K562 (cell line): ENCODE data around the gene ZNF440. TPM values are rescaled to one million over a fixed set of nuclear protein-coding genes. Genes with fewer than 3 reads are reported as not detected.
A peak's percentile ranks its signal among the peaks of the same experiment; 100 is the strongest.

Experiments used
- ATAC-seq: fragments of 200-7000 bp; cut with Tn5 transposase; 3 replicates; pipeline ENCODE4 v1.9.1; 2020; ENCODE audit warnings: moderate library complexity
- BruUV-seq: library from RNA; stranded (reverse); fragments of 400-500 nt; replicated peaks from 2 replicates; lab custom pipeline; 2021; lab: Mats Ljungman, UMichigan
- CTCF ChIA-PET: fragments of 300-600 bp; formaldehyde crosslinking; extraction: SDS; loops from one replicate; lab custom pipeline; 2021; ENCODE audit warnings: low intra/inter-chr PET ratio; lab: Yijun Ruan, JAX
- POLR2A ChIA-PET: fragments of 300-600, 350-650 bp; sonication (Branson Sonifier 250); formaldehyde crosslinking; extraction: SDS; loops from one replicate; lab custom pipeline; 2021; ENCODE audit warnings: antibody characterized with exemption, inconsistent platforms; lab: Yijun Ruan, JAX
- DNase-seq, 4 experiments: peaks; one replicate each; pipeline versions ENCODE4 v3.0.0 to v3.0.0-alpha.2; 2011 to 2018; ENCODE audit warnings: low spot score in 3 of 4, mixed read lengths in 3 of 4; ENCODE audit errors: extremely low read depth in 1 of 4
- FAIRE-seq: peaks from 2 replicates; lab custom pipeline; 2011; peaks lifted over from hg19 to GRCh38; lab: Jason Lieb, UNC
- H2AFZ ChIP-seq: 2 replicates; pipeline ENCODE4 v1.6.0; 2011; ENCODE audit warnings: low read depth, low read length, control low read depth, inconsistent platforms
- H3K27ac ChIP-seq: fragments of 200-600 bp; 3 replicates; pipeline ENCODE4 v1.8.0; 2011; ENCODE audit warnings: low read depth, mild to moderate bottlenecking, control low read depth, inconsistent platforms, low read length, moderate library complexity, mixed read lengths; ENCODE audit errors: extremely low read depth
- H3K27me3 ChIP-seq, 2 experiments: fragments of 300-600 bp in 1 of 2; 2 replicates in 1 of 2; 3 replicates in 1 of 2; pipeline versions ENCODE4 v1.6.0 to v1.8.0; 2011; ENCODE audit warnings: inconsistent platforms in 2 of 2, low read length in 2 of 2, mild to moderate bottlenecking in 1 of 2, mixed read lengths in 1 of 2, moderate library complexity in 1 of 2; ENCODE audit not compliant: control insufficient read depth in 2 of 2, insufficient read depth in 2 of 2
- H3K36me3 ChIP-seq: fragments of 300-600 bp; 3 replicates; pipeline ENCODE4 v1.8.0; 2011; ENCODE audit warnings: mild to moderate bottlenecking, low read length, inconsistent platforms; ENCODE audit not compliant: control insufficient read depth, insufficient read depth
- H3K4me1 ChIP-seq, 2 experiments: fragments of 200-600 bp in 1 of 2; replicated peaks in 1 of 2; 2 replicates in 1 of 2; 3 replicates in 1 of 2; pipeline versions ENCODE4 v1.5.1 to v1.8.0; 2011; ENCODE audit warnings: inconsistent platforms in 2 of 2, low read length in 2 of 2, mild to moderate bottlenecking in 1 of 2, mixed read lengths in 1 of 2, moderate library complexity in 1 of 2; ENCODE audit not compliant: control insufficient read depth in 2 of 2, insufficient read depth in 2 of 2
- H3K4me2 ChIP-seq: 2 replicates; pipeline ENCODE4 v1.6.1; 2011; ENCODE audit warnings: low read length, control low read depth, inconsistent platforms, mixed read lengths; ENCODE audit not compliant: insufficient read depth
- H3K4me3 ChIP-seq: fragments of 200-600 bp; sonication (generic), shearing (Covaris generic); 2 replicates; pipeline ENCODE4 v1.5.1; 2016; ENCODE audit warnings: control low read depth, inconsistent platforms
- H3K79me2 ChIP-seq: fragments of 200-600 bp; 3 replicates; pipeline ENCODE4 v1.8.0; 2011; ENCODE audit warnings: low read length, inconsistent platforms; ENCODE audit not compliant: control insufficient read depth, insufficient read depth
- H3K9ac ChIP-seq, 2 experiments: 2 replicates each; pipeline versions ENCODE4 v1.6.0 to v1.6.1; 2011; ENCODE audit warnings: low read depth in 2 of 2, low read length in 2 of 2, control low read depth in 1 of 2, inconsistent platforms in 1 of 2, mild to moderate bottlenecking in 1 of 2, mixed read lengths in 1 of 2; ENCODE audit not compliant: insufficient read depth in 1 of 2
- H3K9me1 ChIP-seq: one replicate; pipeline ENCODE4 v1.6.0; 2011; ENCODE audit warnings: inconsistent platforms, mild to moderate bottlenecking, low read length, moderate library complexity; ENCODE audit not compliant: control insufficient read depth, insufficient read depth
- H3K9me3 ChIP-seq: replicated peaks from 2 replicates; pipeline ENCODE4 v1.5.1; 2011; ENCODE audit warnings: low read depth, low read length, inconsistent platforms; ENCODE audit not compliant: control insufficient read depth, insufficient read depth
- H4K20me1 ChIP-seq: replicated peaks from 2 replicates; pipeline ENCODE4 v1.6.1; 2011; ENCODE audit warnings: low read length, inconsistent platforms, mixed read lengths; ENCODE audit not compliant: control insufficient read depth, insufficient read depth
- ILK ChIP-seq: fragments of 450-650 bp; IDR thresholded peaks from 2 replicates; pipeline ENCODE4 v1.6.1; 2016; ENCODE audit warnings: missing genetic modification characterization, low read depth, mild to moderate bottlenecking, missing compliant biosample characterization, moderate library complexity, borderline replicate concordance
- POLR2B ChIP-seq: fragments of 450-650 bp; IDR thresholded peaks from 2 replicates; pipeline ENCODE4 v1.6.1; 2018; ENCODE audit warnings: low read depth; ENCODE audit not compliant: partially characterized antibody
- SOX6 ChIP-seq: fragments of 450-650 bp; IDR thresholded peaks from 2 replicates; pipeline ENCODE4 v1.6.1; 2014; ENCODE audit warnings: mild to moderate bottlenecking
- THRAP3 ChIP-seq: fragments of 450-650 bp; IDR thresholded peaks from 2 replicates; pipeline ENCODE4 v1.6.1; 2016; ENCODE audit warnings: mild to moderate bottlenecking, inconsistent platforms, borderline replicate concordance
- TRIM28 ChIP-seq: fragments of 450-650 bp; IDR thresholded peaks from 2 replicates; pipeline ENCODE4 v1.6.1; 2017
- ZEB2 ChIP-seq: fragments of 450-650 bp; IDR thresholded peaks from 2 replicates; pipeline ENCODE4 v1.6.1; 2016
- ZNF12 ChIP-seq: sonication (generic); formaldehyde crosslinking; IDR thresholded peaks from 2 replicates; pipeline ENCODE4 v1.4.0; 2020; ENCODE audit warnings: mild to moderate bottlenecking, missing genetic modification reagents
- ZNF57 ChIP-seq: fragments of 450-650 bp; formaldehyde crosslinking; IDR thresholded peaks from 2 replicates; pipeline ENCODE4 v1.4.0; 2020; ENCODE audit warnings: mild to moderate bottlenecking, moderate library complexity
- WGBS: fragments of 100-300 bp; shearing (Covaris generic); methylation state at CpG from one replicate; pipeline ENCODE4 v1.1.6; 2016; ENCODE audit warnings: low coverage, mixed read lengths; ENCODE audit not compliant: insufficient coverage; ENCODE audit errors: missing lambda C conversion rate; 5-methylcytosine and 5-hydroxymethylcytosine counted together
- in situ Hi-C: fragments of 300-500 bp; cut with MboI; formaldehyde crosslinking; loops from 4 replicates; pipeline ENCODE4 v1.15.0; 2018; ENCODE audit warnings: inconsistent platforms, mixed read lengths
- intact Hi-C: fragments of 100-400 bp; cut with micrococcal nuclease; formaldehyde crosslinking; loops from 2 replicates; pipeline ENCODE4 v1.14.2; 2022
- polyA plus RNA-seq, 8 experiments: library from polyadenylated mRNA; depleted of rRNA in 4 of 8; stranded (reverse) in 5 of 8; unstranded in 3 of 8; fragments of >200 nt; fragmentation: Nextera tagmentation in 2 of 8; fragmentation: Illumina TruSeq in 1 of 8; extraction: Ambion mirVana in 2 of 8; extraction: Trizol in 1 of 8; gene quantifications; 2 replicates each; pipeline versions ENCODE4 v1.2.1 to v1.2.3, GENCODE V29; 2011 to 2014; ENCODE audit warnings: inconsistent platforms in 1 of 8, missing spikeins in 1 of 8
- total RNA-seq, 7 experiments: library from RNA; depleted of rRNA in 6 of 7; stranded (reverse); fragments of >200 nt in 6 of 7; fragmentation: Illumina TruSeq in 2 of 7; extraction: Trizol in 2 of 7; gene quantifications; 2 replicates each; pipeline versions ENCODE4 v1.2.1 to v1.2.3, GENCODE V29; 2011 to 2021; ENCODE audit warnings: low replicate concordance in 1 of 7
- TF ChIP-seq, protein P1 (sequence below): fragments of 450-650 bp; formaldehyde crosslinking; IDR thresholded peaks from 2 replicates; pipeline ENCODE4 v1.4.0; 2022; ENCODE audit warnings: mild to moderate bottlenecking, moderate library complexity
- TF ChIP-seq, protein P2 (sequence below): fragments of 250-450 bp; sonication (Bioruptor Pico); IDR thresholded peaks from 2 replicates; pipeline ENCODE4 v1.8.0; 2021; ENCODE audit warnings: moderate library complexity, mild to moderate bottlenecking, inconsistent platforms
- TF ChIP-seq, protein P3 (sequence below), 2 experiments: fragments of 450-650 bp; formaldehyde crosslinking in 1 of 2; IDR thresholded peaks; 2 replicates each; pipeline versions ENCODE4 v1.4.0 to v1.6.1; 2014 to 2020; ENCODE audit warnings: mild to moderate bottlenecking in 2 of 2, borderline replicate concordance in 1 of 2, low read depth in 1 of 2

The ZNF440 gene
- total and polyA plus RNA-seq, 9 of the 15 experiments (the other 6 are each of a cell fraction or from before 2014, with no cell fraction given) = 5.9 to 32.6 (median 13.4) TPM

- Histone ChIP-seq H3K36me3 (peaks cover 53% of the 10 kb centered on the region), H2AFZ (no peak overlapping the region), H3K9me1 (no peaks in the 10 kb centered on the region), H4K20me1 (no peaks in the 10 kb centered on the region), H3K9ac (no peak overlapping the region), H3K27me3 (no peaks in the 10 kb centered on the region), H3K4me3 (no peak overlapping the region), H3K4me1 (no peaks in the 10 kb centered on the region), H3K27ac (no peak overlapping the region), H3K9me3 (peaks cover 41% of the 10 kb centered on the region), H3K4me2 (no peak overlapping the region), H3K79me2 (no peaks in the 10 kb centered on the region)
- no peak for ATAC-seq
- WGBS = 91% methylated on average over 5 of the region's 5 CpGs
- in situ Hi-C loops = no loop called here
- CTCF ChIA-PET = no interaction called here
- POLR2A ChIA-PET = no interaction called here
- BruUV-seq = no TSS peak
- DNase-seq = no peak
- intact Hi-C loops = no loop called here
- no peak for FAIRE-seq
- no peak for TF ChIP-seq ILK (tag)
- peak; percentile 96 for TF ChIP-seq TRIM28
- TF ChIP-seq THRAP3 = no peak
- peak; percentile 90 for TF ChIP-seq ZEB2
- TF ChIP-seq ZNF12 (CRISPR knock-in tag) = no peak
- no peak for TF ChIP-seq ZNF57 (CRISPR knock-in tag)
- TF ChIP-seq, protein P1, sequence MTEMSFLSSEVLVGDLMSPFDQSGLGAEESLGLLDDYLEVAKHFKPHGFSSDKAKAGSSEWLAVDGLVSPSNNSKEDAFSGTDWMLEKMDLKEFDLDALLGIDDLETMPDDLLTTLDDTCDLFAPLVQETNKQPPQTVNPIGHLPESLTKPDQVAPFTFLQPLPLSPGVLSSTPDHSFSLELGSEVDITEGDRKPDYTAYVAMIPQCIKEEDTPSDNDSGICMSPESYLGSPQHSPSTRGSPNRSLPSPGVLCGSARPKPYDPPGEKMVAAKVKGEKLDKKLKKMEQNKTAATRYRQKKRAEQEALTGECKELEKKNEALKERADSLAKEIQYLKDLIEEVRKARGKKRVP (CRISPR knock-in tag) = no peak
- TF ChIP-seq, protein P2, sequence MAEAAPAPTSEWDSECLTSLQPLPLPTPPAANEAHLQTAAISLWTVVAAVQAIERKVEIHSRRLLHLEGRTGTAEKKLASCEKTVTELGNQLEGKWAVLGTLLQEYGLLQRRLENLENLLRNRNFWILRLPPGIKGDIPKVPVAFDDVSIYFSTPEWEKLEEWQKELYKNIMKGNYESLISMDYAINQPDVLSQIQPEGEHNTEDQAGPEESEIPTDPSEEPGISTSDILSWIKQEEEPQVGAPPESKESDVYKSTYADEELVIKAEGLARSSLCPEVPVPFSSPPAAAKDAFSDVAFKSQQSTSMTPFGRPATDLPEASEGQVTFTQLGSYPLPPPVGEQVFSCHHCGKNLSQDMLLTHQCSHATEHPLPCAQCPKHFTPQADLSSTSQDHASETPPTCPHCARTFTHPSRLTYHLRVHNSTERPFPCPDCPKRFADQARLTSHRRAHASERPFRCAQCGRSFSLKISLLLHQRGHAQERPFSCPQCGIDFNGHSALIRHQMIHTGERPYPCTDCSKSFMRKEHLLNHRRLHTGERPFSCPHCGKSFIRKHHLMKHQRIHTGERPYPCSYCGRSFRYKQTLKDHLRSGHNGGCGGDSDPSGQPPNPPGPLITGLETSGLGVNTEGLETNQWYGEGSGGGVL (CRISPR knock-in tag) = no peak
- TF ChIP-seq POLR2B = peak; percentile 20
- TF ChIP-seq SOX6 = peak; percentile 78
- TF ChIP-seq, protein P3, sequence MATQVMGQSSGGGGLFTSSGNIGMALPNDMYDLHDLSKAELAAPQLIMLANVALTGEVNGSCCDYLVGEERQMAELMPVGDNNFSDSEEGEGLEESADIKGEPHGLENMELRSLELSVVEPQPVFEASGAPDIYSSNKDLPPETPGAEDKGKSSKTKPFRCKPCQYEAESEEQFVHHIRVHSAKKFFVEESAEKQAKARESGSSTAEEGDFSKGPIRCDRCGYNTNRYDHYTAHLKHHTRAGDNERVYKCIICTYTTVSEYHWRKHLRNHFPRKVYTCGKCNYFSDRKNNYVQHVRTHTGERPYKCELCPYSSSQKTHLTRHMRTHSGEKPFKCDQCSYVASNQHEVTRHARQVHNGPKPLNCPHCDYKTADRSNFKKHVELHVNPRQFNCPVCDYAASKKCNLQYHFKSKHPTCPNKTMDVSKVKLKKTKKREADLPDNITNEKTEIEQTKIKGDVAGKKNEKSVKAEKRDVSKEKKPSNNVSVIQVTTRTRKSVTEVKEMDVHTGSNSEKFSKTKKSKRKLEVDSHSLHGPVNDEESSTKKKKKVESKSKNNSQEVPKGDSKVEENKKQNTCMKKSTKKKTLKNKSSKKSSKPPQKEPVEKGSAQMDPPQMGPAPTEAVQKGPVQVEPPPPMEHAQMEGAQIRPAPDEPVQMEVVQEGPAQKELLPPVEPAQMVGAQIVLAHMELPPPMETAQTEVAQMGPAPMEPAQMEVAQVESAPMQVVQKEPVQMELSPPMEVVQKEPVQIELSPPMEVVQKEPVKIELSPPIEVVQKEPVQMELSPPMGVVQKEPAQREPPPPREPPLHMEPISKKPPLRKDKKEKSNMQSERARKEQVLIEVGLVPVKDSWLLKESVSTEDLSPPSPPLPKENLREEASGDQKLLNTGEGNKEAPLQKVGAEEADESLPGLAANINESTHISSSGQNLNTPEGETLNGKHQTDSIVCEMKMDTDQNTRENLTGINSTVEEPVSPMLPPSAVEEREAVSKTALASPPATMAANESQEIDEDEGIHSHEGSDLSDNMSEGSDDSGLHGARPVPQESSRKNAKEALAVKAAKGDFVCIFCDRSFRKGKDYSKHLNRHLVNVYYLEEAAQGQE (IDR thresholded peaks at IDR 0.05; ENCODE audit: borderline replicate concordance) = peak; percentile 11; the same call in 1 of the 2 replicates
- TF ChIP-seq, protein P3 (CRISPR knock-in tag; IDR thresholded peaks at IDR 0.05; ENCODE audit: low read depth) = no peak
These were observed 32.6 kb upstream of the ZNF440 start for GRCh38 chr19:11781295-11782057.
